GM23338 (cell line): Measurements from ENCODE around the gene CLDN7. TPM values are rescaled to one million over a fixed set of nuclear protein-coding genes. Genes with fewer than 3 reads are reported as not detected.

Experiments
- ATAC-seq: fragments of 200-7000 bp; cut with Tn5 transposase; 3 replicates; pipeline ENCODE4 v1.9.1; 2020
- DNase-seq: peaks from one replicate; pipeline ENCODE4 v3.0.0-alpha.2; 2015; ENCODE audit warnings: low spot score
- H2AFZ ChIP-seq: fragments of 200-600 bp; sonication (generic); 2 replicates; pipeline ENCODE4 v1.8.0; 2016; ENCODE audit warnings: antibody characterized with exemption, mild to moderate bottlenecking, moderate library complexity
- H3F3A ChIP-seq: fragments of 200-600 bp; sonication (generic); replicated peaks from 2 replicates; pipeline ENCODE4 v1.8.0; 2017; ENCODE audit warnings: antibody characterized with exemption, mixed run types, low read depth
- H3K27ac ChIP-seq: fragments of 200-600 bp; sonication (generic); 2 replicates; pipeline ENCODE4 v1.6.1; 2016; ENCODE audit warnings: low read depth
- H3K27me3 ChIP-seq: fragments of 200-600 bp; sonication (generic); 2 replicates; pipeline ENCODE4 v1.8.0; 2016; ENCODE audit warnings: mild to moderate bottlenecking, mixed run types, moderate library complexity; ENCODE audit not compliant: insufficient read depth
- H3K36me3 ChIP-seq: fragments of 200-600 bp; sonication (generic); 2 replicates; pipeline ENCODE4 v1.8.0; 2016; ENCODE audit warnings: mild to moderate bottlenecking; ENCODE audit not compliant: insufficient read depth
- H3K4me1 ChIP-seq: fragments of 200-600 bp; sonication (generic); 2 replicates; pipeline ENCODE4 v1.8.0; 2016; ENCODE audit warnings: mild to moderate bottlenecking, moderate library complexity; ENCODE audit not compliant: insufficient read depth
- H3K4me2 ChIP-seq: fragments of 200-600 bp; sonication (generic); 2 replicates; pipeline ENCODE4 v1.7.1; 2017; ENCODE audit warnings: mixed run types
- H3K4me3 ChIP-seq: fragments of 200-600 bp; sonication (generic); 2 replicates; pipeline ENCODE4 v1.6.1; 2016; ENCODE audit warnings: mixed run types
- H3K79me2 ChIP-seq: fragments of 200-600 bp; sonication (generic); replicated peaks from 2 replicates; pipeline ENCODE4 v1.8.0; 2017; ENCODE audit warnings: mild to moderate bottlenecking; ENCODE audit not compliant: insufficient read depth
- H3K9me2 ChIP-seq: fragments of 200-600 bp; sonication (generic); 2 replicates; pipeline ENCODE4 v1.8.0; 2017; ENCODE audit not compliant: insufficient read depth
- H4K20me1 ChIP-seq: fragments of 200-600 bp; sonication (generic); replicated peaks from 2 replicates; pipeline ENCODE4 v1.8.0; 2017; ENCODE audit warnings: mild to moderate bottlenecking; ENCODE audit not compliant: insufficient read depth
- H3K27ac Mint-ChIP-seq: 2 replicates; pipeline ENCODE4 v1.8.0; 2020; ENCODE audit warnings: inconsistent platforms, mild to moderate bottlenecking, moderate library complexity, mixed read lengths
- H3K27me3 Mint-ChIP-seq: 3 replicates; pipeline ENCODE4 v1.8.0; 2022; ENCODE audit warnings: low read depth, mild to moderate bottlenecking, moderate library complexity, mixed read lengths, inconsistent platforms; ENCODE audit not compliant: insufficient read depth, poor library complexity
- H3K36me3 Mint-ChIP-seq: 3 replicates; pipeline ENCODE4 v1.8.0; 2021; ENCODE audit warnings: low read depth, mild to moderate bottlenecking, inconsistent platforms, moderate library complexity, mixed read lengths
- H3K4me1 Mint-ChIP-seq: 3 replicates; pipeline ENCODE4 v1.8.0; 2020; ENCODE audit warnings: mild to moderate bottlenecking, inconsistent platforms, mixed read lengths
- H3K4me3 Mint-ChIP-seq: 3 replicates; pipeline ENCODE4 v1.8.0; 2021; ENCODE audit warnings: moderate library complexity, mild to moderate bottlenecking, inconsistent platforms, mixed read lengths
- H3K9me3 Mint-ChIP-seq: 3 replicates; pipeline ENCODE4 v1.8.0; 2020; ENCODE audit warnings: moderate library complexity, mild to moderate bottlenecking, inconsistent platforms, mixed read lengths
- CTCF ChIP-seq, 2 experiments: fragments of 200-600 bp in 1 of 2; sonication (generic) in 1 of 2; conservative IDR thresholded peaks; 2 replicates each; pipeline versions ENCODE4 v1.5.1 to v1.6.1; 2016 to 2017; ENCODE audit warnings: antibody characterized with exemption in 2 of 2, low read depth in 2 of 2, mild to moderate bottlenecking in 2 of 2, moderate library complexity in 1 of 2
- EZH2phosphoT487 ChIP-seq: fragments of 200-600 bp; sonication (generic); IDR thresholded peaks from one replicate; pipeline ENCODE4 v1.8.1; 2018; ENCODE audit warnings: antibody characterized with exemption; ENCODE audit not compliant: unreplicated experiment
- POLR2AphosphoS5 ChIP-seq: IDR thresholded peaks from 2 replicates; pipeline ENCODE4 v1.6.1; 2016; ENCODE audit warnings: antibody characterized with exemption, low read depth
- ZNF114 ChIP-seq: fragments of 250-450 bp; sonication (Bioruptor Pico); IDR thresholded peaks from 2 replicates; pipeline ENCODE4 v1.5.0; 2020; ENCODE audit warnings: mild to moderate bottlenecking, moderate library complexity
- ZNF462 ChIP-seq: fragments of 250-450 bp; sonication (Bioruptor Pico); IDR thresholded peaks from 2 replicates; pipeline ENCODE4 v1.5.0; 2020; ENCODE audit warnings: mild to moderate bottlenecking, moderate library complexity
- polyA plus RNA-seq: library from polyadenylated mRNA; unstranded; fragments of >200 nt; fragmentation: Nextera tagmentation; extraction: Ambion mirVana; gene quantifications from 2 replicates; pipeline ENCODE4 v1.2.1, GENCODE V29; 2016
- total RNA-seq: library from RNA; depleted of rRNA; stranded (reverse); fragments of >200 nt; shearing (Covaris generic); gene quantifications from 2 replicates; pipeline ENCODE4 v1.2.3, GENCODE V29; 2014

The CLDN7 gene
- total and polyA plus RNA-seq, 2 experiments from 2014 or later: 50.7 to 111 TPM

- TF ChIP-seq EZH2phosphoT487 (no peak), CTCF (conservative IDR thresholded peaks at IDR 0.05; ENCODE audit: low read depth in 2 of 2) (no peak)
- Histone ChIP-seq H3K27me3 (no peaks in the 10 kb centered on the region), H4K20me1 (peaks cover 43% of the 10 kb centered on the region), H3K79me2 (peaks cover 22% of the 10 kb centered on the region), H3K27ac (no peak overlapping the region), H3F3A (peaks cover 9% of the 10 kb centered on the region; the same call in 1 of the 2 replicates), H2AFZ (no peak overlapping the region), H3K4me1 (no peaks in the 10 kb centered on the region), H3K4me2 (no peak overlapping the region), H3K9me2 (no peaks in the 10 kb centered on the region), H3K4me3 (no peak overlapping the region), H3K36me3 (peaks cover 11% of the 10 kb centered on the region; the same call in 1 of the 2 replicates)
- ATAC-seq (no peak), DNase-seq (no peak)
- Mint-ChIP-seq H3K4me3 (no peak overlapping the region), H3K27me3 (peaks cover 26% of the 10 kb centered on the region), H3K36me3 (peaks cover 81% of the 10 kb centered on the region), H3K27ac (no peak overlapping the region), H3K4me1 (peaks cover 6% of the 10 kb centered on the region), H3K9me3 (no peaks in the 10 kb centered on the region)
These were observed 35.3 kb downstream of the CLDN7 start for GRCh38 chr17:7226721-7227710.

- peaks cover 10% of the 10 kb centered on the region for H3K79me2 ChIP-seq
- ATAC-seq: no peak
- Mint-ChIP-seq H3K9me3 (no peaks in the 10 kb centered on the region; the same call in 2 of the 3 replicates), H3K36me3 (peaks cover 88% of the 10 kb centered on the region), H3K4me3 (no peak overlapping the region; the same call in 2 of the 3 replicates), H3K27me3 (peaks cover 32% of the 10 kb centered on the region), H3K4me1 (peaks cover 13% of the 10 kb centered on the region; the same call in 2 of the 3 replicates), H3K27ac (no peak overlapping the region)
- 0 out of 2 replicates have a peak overlapping the region, but pooled peaks have one; percentile 39 for H3K27ac ChIP-seq
- no peak overlapping the region for H2AFZ ChIP-seq
- H3K4me2 ChIP-seq: no peak overlapping the region
- peaks cover 11% of the 10 kb centered on the region; the same call in 1 of the 2 replicates for H3K36me3 ChIP-seq
- H3K4me1 ChIP-seq: peaks cover 3% of the 10 kb centered on the region; the same call in 1 of the 2 replicates
- peaks cover 11% of the 10 kb centered on the region for H3F3A ChIP-seq
- H4K20me1 ChIP-seq: peaks cover 39% of the 10 kb centered on the region
- no peak for DNase-seq
- no peaks in the 10 kb centered on the region for H3K27me3 ChIP-seq
- H3K9me2 ChIP-seq: no peaks in the 10 kb centered on the region
- no peak overlapping the region for H3K4me3 ChIP-seq
- TF ChIP-seq POLR2AphosphoS5: no peak
- no peak for TF ChIP-seq ZNF114
These were observed 36.5 kb downstream of the CLDN7 start for GRCh38 chr17:7225711-7226331.

GRCh38 chr17:7224661-7225111 lies 37.6 kb downstream of the CLDN7 start:
- Histone ChIP-seq H3K9me2 (no peaks in the 10 kb centered on the region), H3K4me1 (peaks cover 8% of the 10 kb centered on the region; the same call in 1 of the 2 replicates), H3K79me2 (no peaks in the 10 kb centered on the region; the same call in 1 of the 2 replicates), H3K4me3 (no peak overlapping the region), H4K20me1 (peaks cover 37% of the 10 kb centered on the region), H3K27me3 (no peaks in the 10 kb centered on the region), H3K4me2 (no peak overlapping the region), H3K36me3 (peaks cover 11% of the 10 kb centered on the region; the same call in 1 of the 2 replicates), H2AFZ (no peak overlapping the region), H3F3A (peaks cover 17% of the 10 kb centered on the region), H3K27ac (peak overlapping the region; percentile 39; the same call in 1 of the 2 replicates)
- Mint-ChIP-seq H3K9me3 (no peaks in the 10 kb centered on the region; the same call in 2 of the 3 replicates), H3K36me3 (peaks cover 85% of the 10 kb centered on the region), H3K27ac (no peak overlapping the region), H3K4me1 (peaks cover 15% of the 10 kb centered on the region; the same call in 2 of the 3 replicates), H3K27me3 (peaks cover 41% of the 10 kb centered on the region), H3K4me3 (no peak overlapping the region)
- DNase-seq: no peak
- ATAC-seq: no peak
- TF ChIP-seq ZNF462 (CRISPR knock-in tag) (no peak), ZNF114 (no peak)
